ENCODE data around the gene RASSF8.

The RASSF8 gene

GRCh38 chr12:26128168-26128567 lies 169.7 kb downstream of the RASSF8 start:
- DNase-seq, result no peak
